ENCODE measurements around the gene MRPS23.

The MRPS23 gene

GRCh38 chr17:57879437-57880085 lies 29.7 kb upstream of the MRPS23 start:
- DNase-seq (ENCODE audit: low read depth), result no peak

- no peak for DNase-seq (ENCODE audit: low read depth)
Observed at GRCh38 chr17:57877803-57878377, 28.0 kb upstream of the MRPS23 start.

GRCh38 chr17:57876866-57877237 lies 27.0 kb upstream of the MRPS23 start:
- no peak for DNase-seq (ENCODE audit: low read depth)

- DNase-seq (ENCODE audit: low read depth), result no peak
Observed at GRCh38 chr17:57876023-57876865, 26.4 kb upstream of the MRPS23 start.

- no peak for DNase-seq (ENCODE audit: low read depth)
Observed at GRCh38 chr17:57875290-57876022, 25.6 kb upstream of the MRPS23 start.

- DNase-seq (ENCODE audit: low read depth), result no peak
Observed at GRCh38 chr17:57874434-57875289, 24.8 kb upstream of the MRPS23 start.

- no peak for DNase-seq (ENCODE audit: low read depth)
Observed at GRCh38 chr17:57874058-57874419, 24.2 kb upstream of the MRPS23 start.

GRCh38 chr17:57873261-57874057 lies 23.6 kb upstream of the MRPS23 start:
- DNase-seq (ENCODE audit: low read depth), result no peak

GRCh38 chr17:57872536-57872935 lies 22.7 kb upstream of the MRPS23 start:
- DNase-seq (ENCODE audit: low read depth), result no peak

GRCh38 chr17:57871863-57872262 lies 22.0 kb upstream of the MRPS23 start:
- DNase-seq (ENCODE audit: low read depth), result no peak

GRCh38 chr17:57871155-57871554 lies 21.3 kb upstream of the MRPS23 start:
- no peak for DNase-seq (ENCODE audit: low read depth)

- no peak for DNase-seq (ENCODE audit: low read depth)
Observed at GRCh38 chr17:57870283-57870635, 20.4 kb upstream of the MRPS23 start.

GRCh38 chr17:57869617-57870282 lies 19.9 kb upstream of the MRPS23 start:
- no peak for DNase-seq (ENCODE audit: low read depth)

- no peak for DNase-seq (ENCODE audit: low read depth)
Observed at GRCh38 chr17:57868910-57869616, 19.2 kb upstream of the MRPS23 start.

- no peak for DNase-seq (ENCODE audit: low read depth)
Observed at GRCh38 chr17:57868007-57868909, 18.4 kb upstream of the MRPS23 start.

GRCh38 chr17:57867126-57867525 lies 17.3 kb upstream of the MRPS23 start:
- DNase-seq (ENCODE audit: low read depth), result no peak

- no peak for DNase-seq (ENCODE audit: low read depth)
Observed at GRCh38 chr17:57866723-57867122, 16.9 kb upstream of the MRPS23 start.

GRCh38 chr17:57866319-57866718 lies 16.5 kb upstream of the MRPS23 start:
- DNase-seq (ENCODE audit: low read depth), result no peak

GRCh38 chr17:57864273-57864672 lies 14.4 kb upstream of the MRPS23 start:
- DNase-seq (ENCODE audit: low read depth), result no peak
